T-helper 1 cell treated with Interleukin-12 subunit alpha and Interleukin-12 subunit beta and Interleukin-4 antibody, amounts not matched to agents 30 ng/mL and 1 ng/mL, for 36 hours (primary cell): Measurements from ENCODE around the gene RNF31. TPM values are rescaled to one million over a fixed set of nuclear protein-coding genes. Genes with fewer than 3 reads are reported as not detected.

ENCODE experiments used
- intact Hi-C: fragments of 100-400 bp; cut with micrococcal nuclease; formaldehyde crosslinking; loops from one replicate; pipeline ENCODE4 v1.15.1; 2024
- total RNA-seq: library from RNA; stranded (reverse); gene quantifications from 2 replicates; pipeline ENCODE4 v1.2.3, GENCODE V29; 2022

The RNF31 gene
- 145 and 153 TPM in 2 replicates for total RNA-seq

GRCh38 chr14:24146978-24147760 lies at the start of gene RNF31:
TSS of gene RNF31 (plus strand) at chr14:24147498. CDS start at chr14:24147699, 201 bp downstream.
- intact Hi-C loops: loop anchor here (1.0 to 10.0 kb wide), 20 partner anchors 11 to 1232 kb away; partner anchors contain the start of genes BCL2L2, CHMP4A, DCAF11 and DHRS1

GRCh38 chr14:24098229-24098926 lies 48.9 kb upstream of the RNF31 start:
- intact Hi-C loops: no loop called here

- intact Hi-C loops: no loop called here
These were observed 48.1 kb upstream of the RNF31 start for GRCh38 chr14:24098927-24099813.

GRCh38 chr14:24100197-24100981 lies 46.9 kb upstream of the RNF31 start:
- intact Hi-C loops: no loop called here

- intact Hi-C loops: no loop called here
These were observed 46.3 kb upstream of the RNF31 start for GRCh38 chr14:24100982-24101494.

GRCh38 chr14:24102357-24103048 lies 44.8 kb upstream of the RNF31 start:
- intact Hi-C loops: no loop called here

GRCh38 chr14:24103451-24103850 lies 43.8 kb upstream of the RNF31 start:
- intact Hi-C loops: no loop called here

GRCh38 chr14:24105609-24106239 lies 41.6 kb upstream of the RNF31 start:
- intact Hi-C loops: loop anchor here (5.0 kb wide), 1 partner anchor 378 kb away; no protein-coding TSS in a partner anchor

GRCh38 chr14:24106672-24107271 lies 40.5 kb upstream of the RNF31 start:
- intact Hi-C loops: loop anchor here (5.0 kb wide), 1 partner anchor 379 kb away; no protein-coding TSS in a partner anchor

- intact Hi-C loops: loop anchor here (1.0 to 5.0 kb wide), 8 partner anchors 14 to 442 kb away; partner anchors contain the start of gene PCK2
These were observed 38.9 kb upstream of the RNF31 start for GRCh38 chr14:24108336-24108874.

GRCh38 chr14:24110060-24110459 lies 37.2 kb upstream of the RNF31 start:
- intact Hi-C loops: loop anchor here (10.0 kb wide), 1 partner anchor 565 kb away; no protein-coding TSS in a partner anchor

GRCh38 chr14:24110523-24110922 lies 36.8 kb upstream of the RNF31 start:
- intact Hi-C loops: loop anchor here (10.0 kb wide), 1 partner anchor 564 kb away; no protein-coding TSS in a partner anchor

- intact Hi-C loops: loop anchor here (10.0 kb wide), 1 partner anchor 561 kb away; no protein-coding TSS in a partner anchor
These were observed 33.9 kb upstream of the RNF31 start for GRCh38 chr14:24113379-24113800.

GRCh38 chr14:24113801-24114531 lies 33.3 kb upstream of the RNF31 start:
- intact Hi-C loops: loop anchor here (1.0 to 10.0 kb wide), 19 partner anchors 20 to 1185 kb away; partner anchors contain the start of genes ACIN1, C14orf119, CARMIL3 and CHMP4A

GRCh38 chr14:24114532-24115421 lies 32.5 kb upstream of the RNF31 start, which contains the start of the genes DCAF11 and NRL:
TSS of gene DCAF11 (plus strand) at chr14:24114777. CDS start at chr14:24115595, 818 bp downstream.
TSS of gene NRL (minus strand) at chr14:24114949. CDS start at chr14:24082848, 32,101 bp downstream.
- intact Hi-C loops: loop anchor here (1.0 to 10.0 kb wide), 24 partner anchors 20 to 1185 kb away; partner anchors contain the start of genes ACIN1, C14orf119, CARMIL3 and CHMP4A
